Spleen (tissue), 11 donors: ENCODE measurements around the gene BNIPL. TPM values are rescaled to one million over a fixed set of nuclear protein-coding genes. Genes with fewer than 3 reads are reported as not detected.

Source experiments
- DNase-seq: peaks from one replicate; pipeline ENCODE4 v3.0.0-alpha.2; 2020
- H3K27ac ChIP-seq, 8 donors: fragments of 200-600 bp; sonication (generic) in 7 of 8; 1 replicate in 4 of 8; 2 replicates in 4 of 8; pipeline versions ENCODE4 v1.5.0 to v1.8.0; 2016 to 2021; ENCODE audit warnings: inconsistent platforms in 4 of 8, mild to moderate bottlenecking in 4 of 8, moderate library complexity in 1 of 8
- H3K27me3 ChIP-seq, 7 donors: fragments of 200-600 bp; sonication (generic) in 6 of 7; replicated peaks in 1 of 7; 1 replicate in 4 of 7; 2 replicates in 3 of 7; pipeline versions ENCODE4 v1.5.0 to v1.8.0; 2016 to 2021; ENCODE audit warnings: inconsistent platforms in 3 of 7, mild to moderate bottlenecking in 1 of 7
- H3K36me3 ChIP-seq, 6 donors: fragments of 200-600 bp; sonication (generic) in 5 of 6; 1 replicate in 4 of 6; 2 replicates in 2 of 6; pipeline versions ENCODE4 v1.5.0 to v1.8.0; 2016 to 2021; ENCODE audit warnings: inconsistent platforms in 2 of 6
- H3K4me1 ChIP-seq, 6 donors: fragments of 200-600 bp; sonication (generic) in 5 of 6; 1 replicate in 3 of 6; 2 replicates in 3 of 6; pipeline versions ENCODE4 v1.5.0 to v1.8.0; 2016 to 2021; ENCODE audit warnings: inconsistent platforms in 3 of 6
- H3K4me3 ChIP-seq, 8 donors: fragments of 200-600 bp; sonication (generic) in 7 of 8; 1 replicate in 4 of 8; 2 replicates in 4 of 8; pipeline versions ENCODE4 v1.5.0 to v1.8.0; 2016 to 2021; ENCODE audit warnings: inconsistent platforms in 4 of 8, mild to moderate bottlenecking in 4 of 8, moderate library complexity in 2 of 8
- H3K9me3 ChIP-seq, 8 donors: fragments of 200-600 bp; sonication (generic) in 7 of 8; 1 replicate in 4 of 8; 2 replicates in 4 of 8; pipeline versions ENCODE4 v1.5.0 to v1.8.0; 2016 to 2021; ENCODE audit warnings: inconsistent platforms in 4 of 8
- CTCF ChIP-seq, 11 experiments: fragments of 200-600 bp in 7 of 11; fragments of 450-650 bp in 4 of 11; sonication (generic) in 4 of 11; IDR thresholded peaks in 8 of 11; conservative IDR thresholded peaks in 3 of 11; 1 replicate in 7 of 11; 2 replicates in 4 of 11; pipeline versions ENCODE4 v1.4.0 to v1.8.0; 2016 to 2021; ENCODE audit warnings: antibody characterized with exemption in 11 of 11, inconsistent platforms in 4 of 11, mild to moderate bottlenecking in 1 of 11
- POLR2A ChIP-seq, 3 donors: fragments of 450-650 bp; IDR thresholded peaks; one replicate each; pipeline ENCODE4 v1.5.1; 2017; ENCODE audit warnings: antibody characterized with exemption in 3 of 3, mild to moderate bottlenecking in 1 of 3
- POLR2AphosphoS5 ChIP-seq, 3 donors: sonication (generic); formaldehyde crosslinking; IDR thresholded peaks; one replicate each; pipeline ENCODE4 v1.5.1; 2017; ENCODE audit warnings: antibody characterized with exemption in 3 of 3
- WGBS, 5 donors: extraction: QIAGEN DNeasy Blood & Tissue Kit in 3 of 5; methylation state at CpG; one replicate each; pipeline versions ENCODE4 v1.1.5 to v1.1.7; 2013 to 2018; 5-methylcytosine and 5-hydroxymethylcytosine counted together
- intact Hi-C: fragments of 100-400 bp; cut with DNase I; formaldehyde crosslinking; loops from one replicate; pipeline ENCODE4 v1.15.0; 2023; ENCODE audit warnings: low total_unique reads
- polyA plus RNA-seq, 3 donors: library from polyadenylated mRNA; stranded (reverse); fragments of 200-250 nt; gene quantifications; one replicate each; pipeline ENCODE4 v1.2.1, GENCODE V29; 2013
- total RNA-seq, 7 donors: library from RNA; depleted of rRNA in 3 of 7; stranded (reverse); fragments of >200 nt in 3 of 7; fragmentation: NEBNext Ultra II Directional in 4 of 7; extraction: Animal tissue kit (Norgen Biotek cat#: 25700) in 4 of 7; gene quantifications; one replicate each; pipeline versions ENCODE4 v1.1.0 to v1.2.1, GENCODE V29; 2016 to 2021
- donor health status: healthy with polysubstance abuse.
- donor health status: DM: no; HTN: no; CAD: no; lungs with moderate emphysema.
- donor health status: DM: no; HTN: no; CAD: no.
- donor health status: Bipolar disorder and iron deficiency.
- donor health status: healthy.
- donor health status: DM: no; HTN: no; CAD: no.
- donor health status: DM: yes; HTN: yes; CAD: no.

BNIPL gene
- total and polyA plus RNA-seq, 10 donors: 0.33 to 1.4 (median 0.72) TPM

- Histone ChIP-seq H3K9me3 (no peaks in the 10 kb centered on the region), H3K27me3 (no peaks in the 10 kb centered on the region), H3K36me3 (peaks cover 0 to 56% (median 24%) of the 10 kb centered on the region in 6 donors), H3K4me1 (peaks cover 29 to 86% (median 65%) of the 10 kb centered on the region in 6 donors), H3K4me3 (peak overlapping the region in 1 of 8 donors; percentile 87), H3K27ac (peak overlapping the region in 7 of 8 donors; percentile 64 to 95 (median 86))
- WGBS, 5 donors: 54 to 87% (median 61%) methylated on average over 3 of the region's 3 CpGs
- TF ChIP-seq CTCF (IDR thresholded peaks at IDR 0.05 in 8 of 11, conservative IDR thresholded peaks at IDR 0.05 in 3 of 11) (no peak), POLR2A (IDR thresholded peaks at IDR 0.05) (no peak), POLR2AphosphoS5 (IDR thresholded peaks at IDR 0.05) (no peak)
- DNase-seq: no peak
- intact Hi-C loops: no loop called here
Observed at GRCh38 chr1:151002051-151002450, 34.3 kb upstream of the BNIPL start.

DNA sequence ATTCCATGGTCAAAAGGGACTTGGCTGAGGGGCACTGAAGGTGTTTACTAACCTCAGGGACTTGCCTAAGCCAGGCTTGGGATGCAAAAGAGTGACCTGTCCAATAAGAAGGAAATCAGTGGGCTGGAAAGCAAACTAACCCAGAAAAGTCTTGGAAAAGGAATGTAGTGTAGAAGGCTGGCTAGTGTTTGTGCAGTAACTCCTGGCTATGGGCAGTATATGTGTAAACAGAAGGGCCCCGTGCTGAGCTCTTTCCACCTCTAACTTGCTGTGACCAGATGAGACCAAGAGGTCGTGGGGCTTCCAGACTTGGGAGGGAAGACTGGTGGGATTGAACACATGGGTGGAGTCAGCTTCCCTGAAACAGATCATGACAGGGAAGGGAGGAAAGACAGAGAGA is 33.8 kb upstream of the BNIPL start:
- intact Hi-C loops: no loop called here
- Histone ChIP-seq H3K4me3 (peak overlapping the region in 3 of 8 donors; percentile 57 to 87 (median 58)), H3K36me3 (peaks cover 0 to 50% (median 18%) of the 10 kb centered on the region in 6 donors), H3K9me3 (no peaks in the 10 kb centered on the region), H3K27ac (peak overlapping the region in 7 of 8 donors; percentile 64 to 95 (median 86)), H3K27me3 (no peaks in the 10 kb centered on the region), H3K4me1 (peaks cover 35 to 92% (median 70%) of the 10 kb centered on the region in 6 donors)
- TF ChIP-seq POLR2A (IDR thresholded peaks at IDR 0.05) (no peak), CTCF (IDR thresholded peaks at IDR 0.05 in 8 of 11, conservative IDR thresholded peaks at IDR 0.05 in 3 of 11) (no peak), POLR2AphosphoS5 (IDR thresholded peaks at IDR 0.05) (no peak)
- no peak for DNase-seq
- WGBS, 5 donors: 53 to 75% (median 68%) methylated on average over 2 of the region's 2 CpGs

DNA sequence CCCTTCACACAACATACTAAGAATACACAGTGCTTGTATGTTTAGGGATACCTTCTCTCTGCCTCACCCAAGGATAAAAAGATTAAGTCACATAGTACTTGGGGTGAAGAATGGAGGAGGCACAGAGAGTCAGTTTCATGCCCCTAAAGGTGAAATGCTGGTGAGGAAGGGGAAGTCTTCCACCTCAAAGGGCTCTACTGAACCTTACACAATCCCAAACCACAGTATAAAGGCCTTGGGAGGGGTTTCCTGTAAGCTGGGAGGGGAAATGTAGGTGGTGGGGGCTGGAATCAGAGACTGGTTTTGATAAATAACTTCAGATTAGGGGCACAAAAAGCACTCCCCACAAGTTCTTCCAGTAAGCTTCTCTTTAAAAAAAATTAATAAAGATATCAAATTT is 33.2 kb upstream of the BNIPL start:
- TF ChIP-seq CTCF (IDR thresholded peaks at IDR 0.05 in 8 of 11, conservative IDR thresholded peaks at IDR 0.05 in 3 of 11) (no peak), POLR2AphosphoS5 (IDR thresholded peaks at IDR 0.05) (peak in 1 of 3 donors; percentile 32), POLR2A (IDR thresholded peaks at IDR 0.05) (no peak)
- H3K4me1 ChIP-seq: peaks cover 39 to 97% (median 75%) of the 10 kb centered on the region in 6 donors
- peak overlapping the region in 7 of 8 donors; percentile 64 to 95 (median 86) for H3K27ac ChIP-seq
- intact Hi-C loops: no loop called here
- peaks cover 0 to 45% (median 13%) of the 10 kb centered on the region in 6 donors for H3K36me3 ChIP-seq
- H3K9me3 ChIP-seq: no peaks in the 10 kb centered on the region
- H3K27me3 ChIP-seq: no peaks in the 10 kb centered on the region
- no peak for DNase-seq
- H3K4me3 ChIP-seq: peak overlapping the region in 6 of 8 donors; percentile 12 to 87 (median 39)

DNA sequence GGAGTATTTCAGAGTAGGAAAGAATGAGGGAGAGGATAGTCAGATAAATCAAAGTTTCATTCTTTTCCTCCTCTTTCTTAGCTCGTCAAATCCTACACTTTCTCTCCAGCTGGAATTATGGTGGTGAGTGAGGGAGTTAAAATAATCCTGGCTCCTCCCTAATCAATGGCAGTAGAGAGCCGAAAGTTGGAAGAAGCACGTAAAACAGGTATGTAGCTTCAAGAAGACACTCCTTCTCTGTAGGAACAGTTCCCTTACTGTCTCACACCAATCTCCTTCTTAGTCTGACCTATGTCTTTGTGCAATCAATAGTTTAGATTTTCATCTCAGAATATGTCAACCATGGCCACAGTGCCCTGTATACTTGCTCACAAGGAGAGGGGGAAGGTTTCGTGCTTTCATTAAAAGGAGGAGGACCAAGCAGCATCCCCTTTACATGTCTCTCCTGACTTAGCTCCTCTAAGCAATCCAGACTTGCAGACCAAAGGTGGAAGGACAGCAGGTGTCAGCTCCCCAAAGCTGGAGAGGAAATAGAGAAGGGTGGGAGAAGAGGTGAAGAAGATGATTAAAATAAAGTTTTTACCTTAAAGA is 30.6 kb upstream of the BNIPL start:
- no peaks in the 10 kb centered on the region for H3K27me3 ChIP-seq
- peak overlapping the region; percentile 84 to 95 (median 90) for H3K27ac ChIP-seq
- H3K9me3 ChIP-seq: no peaks in the 10 kb centered on the region
- no peak for DNase-seq
- 28 to 38% (median 31%) methylated on average over 4 of the region's 4 CpGs for WGBS, 5 donors
- peak overlapping the region; percentile 52 to 87 (median 57) for H3K4me3 ChIP-seq
- intact Hi-C loops: no loop called here
- no peak for TF ChIP-seq CTCF (IDR thresholded peaks at IDR 0.05 in 8 of 11, conservative IDR thresholded peaks at IDR 0.05 in 3 of 11)
- no peak for TF ChIP-seq POLR2A (IDR thresholded peaks at IDR 0.05)
- no peak for TF ChIP-seq POLR2AphosphoS5 (IDR thresholded peaks at IDR 0.05)
- H3K4me1 ChIP-seq: peaks cover 44 to 100% (median 84%) of the 10 kb centered on the region in 6 donors
- peaks cover 0 to 18% (median 0%) of the 10 kb centered on the region in 6 donors for H3K36me3 ChIP-seq
